ENCODE data around the gene SCT.

- TF ChIP-seq EZH2 (IDR thresholded peaks at IDR 0.05; ENCODE audit: borderline replicate concordance, insufficient read depth, low read length, poor library complexity, severe bottlenecking) (no peak), POLR2AphosphoS5 (IDR thresholded peaks at IDR 0.05) (no peak), RAD21 (conservative IDR thresholded peaks at IDR 0.05) (no peak), SMC3 (conservative IDR thresholded peaks at IDR 0.05; ENCODE audit: poor library complexity) (no peak), EP300 (conservative IDR thresholded peaks at IDR 0.05; ENCODE audit: poor library complexity, severe bottlenecking) (no peak), TAF1 (IDR thresholded peaks at IDR 0.05; ENCODE audit: low read depth) (no peak)
- TF ChIP-seq, protein P1, sequence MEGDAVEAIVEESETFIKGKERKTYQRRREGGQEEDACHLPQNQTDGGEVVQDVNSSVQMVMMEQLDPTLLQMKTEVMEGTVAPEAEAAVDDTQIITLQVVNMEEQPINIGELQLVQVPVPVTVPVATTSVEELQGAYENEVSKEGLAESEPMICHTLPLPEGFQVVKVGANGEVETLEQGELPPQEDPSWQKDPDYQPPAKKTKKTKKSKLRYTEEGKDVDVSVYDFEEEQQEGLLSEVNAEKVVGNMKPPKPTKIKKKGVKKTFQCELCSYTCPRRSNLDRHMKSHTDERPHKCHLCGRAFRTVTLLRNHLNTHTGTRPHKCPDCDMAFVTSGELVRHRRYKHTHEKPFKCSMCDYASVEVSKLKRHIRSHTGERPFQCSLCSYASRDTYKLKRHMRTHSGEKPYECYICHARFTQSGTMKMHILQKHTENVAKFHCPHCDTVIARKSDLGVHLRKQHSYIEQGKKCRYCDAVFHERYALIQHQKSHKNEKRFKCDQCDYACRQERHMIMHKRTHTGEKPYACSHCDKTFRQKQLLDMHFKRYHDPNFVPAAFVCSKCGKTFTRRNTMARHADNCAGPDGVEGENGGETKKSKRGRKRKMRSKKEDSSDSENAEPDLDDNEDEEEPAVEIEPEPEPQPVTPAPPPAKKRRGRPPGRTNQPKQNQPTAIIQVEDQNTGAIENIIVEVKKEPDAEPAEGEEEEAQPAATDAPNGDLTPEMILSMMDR (IDR thresholded peaks at IDR 0.05; ENCODE audit: poor library complexity, severe bottlenecking), result no peak
- TF ChIP-seq, protein P2, sequence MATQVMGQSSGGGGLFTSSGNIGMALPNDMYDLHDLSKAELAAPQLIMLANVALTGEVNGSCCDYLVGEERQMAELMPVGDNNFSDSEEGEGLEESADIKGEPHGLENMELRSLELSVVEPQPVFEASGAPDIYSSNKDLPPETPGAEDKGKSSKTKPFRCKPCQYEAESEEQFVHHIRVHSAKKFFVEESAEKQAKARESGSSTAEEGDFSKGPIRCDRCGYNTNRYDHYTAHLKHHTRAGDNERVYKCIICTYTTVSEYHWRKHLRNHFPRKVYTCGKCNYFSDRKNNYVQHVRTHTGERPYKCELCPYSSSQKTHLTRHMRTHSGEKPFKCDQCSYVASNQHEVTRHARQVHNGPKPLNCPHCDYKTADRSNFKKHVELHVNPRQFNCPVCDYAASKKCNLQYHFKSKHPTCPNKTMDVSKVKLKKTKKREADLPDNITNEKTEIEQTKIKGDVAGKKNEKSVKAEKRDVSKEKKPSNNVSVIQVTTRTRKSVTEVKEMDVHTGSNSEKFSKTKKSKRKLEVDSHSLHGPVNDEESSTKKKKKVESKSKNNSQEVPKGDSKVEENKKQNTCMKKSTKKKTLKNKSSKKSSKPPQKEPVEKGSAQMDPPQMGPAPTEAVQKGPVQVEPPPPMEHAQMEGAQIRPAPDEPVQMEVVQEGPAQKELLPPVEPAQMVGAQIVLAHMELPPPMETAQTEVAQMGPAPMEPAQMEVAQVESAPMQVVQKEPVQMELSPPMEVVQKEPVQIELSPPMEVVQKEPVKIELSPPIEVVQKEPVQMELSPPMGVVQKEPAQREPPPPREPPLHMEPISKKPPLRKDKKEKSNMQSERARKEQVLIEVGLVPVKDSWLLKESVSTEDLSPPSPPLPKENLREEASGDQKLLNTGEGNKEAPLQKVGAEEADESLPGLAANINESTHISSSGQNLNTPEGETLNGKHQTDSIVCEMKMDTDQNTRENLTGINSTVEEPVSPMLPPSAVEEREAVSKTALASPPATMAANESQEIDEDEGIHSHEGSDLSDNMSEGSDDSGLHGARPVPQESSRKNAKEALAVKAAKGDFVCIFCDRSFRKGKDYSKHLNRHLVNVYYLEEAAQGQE (IDR thresholded peaks at IDR 0.05; ENCODE audit: borderline replicate concordance), result no peak
These were observed 18.9 kb downstream of the SCT start for GRCh38 chr11:607971-608659.

Data from neural cell (in vitro differentiated cells).